T-helper 2 cell treated with Interferon-gamma antibody and Interleukin-4, amounts not matched to agents 100 ng/mL and 5 ng/mL, for 36 hours (primary cell): ENCODE measurements around the gene HAGH. TPM values are rescaled to one million over a fixed set of nuclear protein-coding genes. Genes with fewer than 3 reads are reported as not detected.

ENCODE experiments used
- intact Hi-C: fragments of 100-400 bp; cut with micrococcal nuclease; formaldehyde crosslinking; loops from one replicate; pipeline ENCODE4 v1.15.1; 2023
- total RNA-seq: library from RNA; stranded (reverse); gene quantifications from 2 replicates; pipeline ENCODE4 v1.2.3, GENCODE V29; 2022

Gene HAGH
- total RNA-seq, 1 donor from 2014 or later: 46.1 TPM

DNA sequence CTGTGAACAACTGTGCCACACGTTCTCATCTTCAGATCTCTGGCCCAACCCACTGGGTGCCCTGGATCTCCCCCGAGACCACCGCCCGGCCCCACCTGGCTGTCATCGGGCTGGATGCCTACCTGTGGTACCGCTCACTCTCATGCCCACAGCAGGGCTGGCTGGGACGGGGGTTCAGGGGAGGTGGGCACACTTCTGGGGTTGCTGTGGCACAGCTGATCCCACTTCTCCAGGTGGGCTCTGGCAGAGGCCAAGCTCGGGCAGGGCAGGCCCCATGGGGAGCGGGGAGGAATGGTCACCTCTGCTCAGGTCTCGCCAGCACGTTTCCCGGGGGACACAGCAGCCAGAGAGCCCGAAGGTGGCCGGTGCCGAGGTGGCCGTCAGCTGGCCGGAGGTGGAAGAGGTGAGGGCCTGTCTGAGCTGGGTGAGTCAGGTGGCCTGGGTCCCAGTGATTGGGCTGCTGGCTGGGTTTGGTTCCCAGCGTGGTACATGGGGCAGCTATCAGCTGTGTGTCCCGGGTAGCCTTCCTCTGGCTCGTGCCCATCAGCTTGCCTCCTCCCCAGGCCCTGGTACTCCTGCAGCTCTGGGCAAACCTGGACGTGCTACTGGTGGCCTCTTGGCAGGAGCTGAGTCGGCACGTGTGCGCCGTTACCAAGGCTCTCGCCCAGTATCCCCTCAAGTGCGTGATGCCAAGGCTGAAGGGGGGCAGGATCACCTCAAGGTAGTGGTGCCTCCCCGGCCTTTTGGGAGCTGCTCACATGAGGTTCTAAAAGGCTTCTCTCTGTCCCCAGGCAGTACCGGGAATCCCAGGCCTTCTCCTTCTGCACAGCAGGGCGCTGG, 51.4 kb downstream of the HAGH start:
- intact Hi-C loops: no loop called here

GRCh38 chr16:1774448-1774780, 52.2 kb downstream of the HAGH start:
- intact Hi-C loops: loop anchor here (5.0 kb wide), 2 partner anchors 67 to 183 kb away; partner anchors contain the start of genes MAPK8IP3 and NDUFB10

- intact Hi-C loops: loop anchor here (1.0 to 5.0 kb wide), 3 partner anchors 8 to 183 kb away; partner anchors contain the start of genes MAPK8IP3, NDUFB10, NUBP2 and SPSB3
These were observed 52.8 kb downstream of the HAGH start for GRCh38 chr16:1773703-1774447.

DNA sequence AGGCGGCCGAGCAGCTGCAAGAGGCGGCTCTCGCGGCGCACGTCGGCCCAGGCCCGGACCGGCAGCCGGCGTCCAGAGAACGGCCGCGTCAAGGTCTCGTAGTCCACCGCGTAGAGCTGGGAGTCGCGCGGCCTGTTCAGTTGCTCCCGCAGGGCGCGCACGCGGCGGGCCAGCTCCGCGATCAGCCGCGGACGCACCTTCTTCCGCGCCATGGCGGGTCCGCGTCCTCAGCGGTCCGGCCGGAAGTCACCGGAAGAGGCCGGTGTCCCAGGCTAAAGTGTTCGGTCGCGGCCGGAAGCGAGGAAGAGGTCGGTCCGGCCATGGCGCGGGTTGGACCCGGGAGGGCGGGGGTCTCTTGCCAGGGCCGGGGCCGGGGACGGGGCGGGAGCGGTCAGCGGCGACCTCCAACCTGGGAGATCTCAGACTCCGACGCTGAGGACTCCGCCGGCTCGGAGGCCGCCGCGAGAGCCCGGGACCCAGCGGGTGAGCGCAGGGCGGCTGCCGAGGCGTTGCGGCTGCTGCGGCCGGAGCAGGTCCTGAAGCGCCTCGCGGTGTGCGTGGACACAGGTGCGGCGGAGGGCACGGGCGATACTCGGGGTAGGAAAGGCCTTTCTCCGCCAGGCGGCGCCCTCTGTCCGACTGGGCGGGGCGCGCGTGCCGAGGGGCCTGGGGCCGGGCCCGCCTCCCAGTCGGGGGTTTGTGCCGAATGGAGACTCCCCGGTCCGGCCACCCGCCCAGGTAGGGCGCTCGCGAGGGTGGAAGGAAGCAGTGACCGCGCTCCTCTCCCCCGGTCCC, 53.5 kb downstream of the HAGH start, which contains the start of gene MRPS34:
TSS of gene MRPS34 (minus strand) at position 227 of the 795 bp plus-strand sequence. CDS start at position 212, 15 bp downstream.
- intact Hi-C loops: loop anchor here (1.0 to 5.0 kb wide), 4 partner anchors 9 to 353 kb away; partner anchors contain the start of genes MAPK8IP3, NDUFB10, NUBP2 and SPSB3

DNA sequence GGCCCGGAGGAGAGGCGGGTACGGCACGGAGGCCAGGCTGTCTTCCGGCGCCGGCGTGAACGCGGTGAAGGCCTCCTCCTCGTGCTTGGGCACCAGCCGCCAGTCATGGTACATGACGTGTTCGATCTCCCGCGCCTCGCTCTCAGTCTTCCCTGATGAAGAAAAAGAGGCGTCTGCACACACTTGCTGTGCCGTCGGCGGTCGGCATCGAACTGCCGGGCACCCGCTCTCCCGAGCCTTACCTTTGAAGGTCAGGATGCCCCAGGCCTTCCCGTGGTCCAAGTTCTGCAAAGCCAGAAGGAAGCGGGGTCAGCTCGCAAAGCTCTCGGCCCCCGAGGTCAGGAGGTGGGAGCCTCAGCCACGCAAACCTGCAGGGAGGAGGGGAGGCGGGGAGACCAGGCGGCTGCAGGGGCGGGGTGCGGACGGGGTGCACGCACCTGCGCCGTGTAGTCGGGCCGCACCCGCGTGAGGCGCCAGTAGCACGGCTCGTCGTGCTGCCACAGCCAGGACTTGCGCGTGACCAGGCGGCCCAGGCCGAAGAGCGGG, 54.2 kb downstream of the HAGH start, which contains the start of gene EME2:
TSS of gene EME2 (plus strand) at position 449 of the 546 bp plus-strand sequence. CDS start 418 bp downstream, outside the sequence.
- intact Hi-C loops: loop anchor here (1.0 to 5.0 kb wide), 3 partner anchors 65 to 352 kb away; partner anchors contain the start of genes MAPK8IP3, NDUFB10 and UQCC4

DNA sequence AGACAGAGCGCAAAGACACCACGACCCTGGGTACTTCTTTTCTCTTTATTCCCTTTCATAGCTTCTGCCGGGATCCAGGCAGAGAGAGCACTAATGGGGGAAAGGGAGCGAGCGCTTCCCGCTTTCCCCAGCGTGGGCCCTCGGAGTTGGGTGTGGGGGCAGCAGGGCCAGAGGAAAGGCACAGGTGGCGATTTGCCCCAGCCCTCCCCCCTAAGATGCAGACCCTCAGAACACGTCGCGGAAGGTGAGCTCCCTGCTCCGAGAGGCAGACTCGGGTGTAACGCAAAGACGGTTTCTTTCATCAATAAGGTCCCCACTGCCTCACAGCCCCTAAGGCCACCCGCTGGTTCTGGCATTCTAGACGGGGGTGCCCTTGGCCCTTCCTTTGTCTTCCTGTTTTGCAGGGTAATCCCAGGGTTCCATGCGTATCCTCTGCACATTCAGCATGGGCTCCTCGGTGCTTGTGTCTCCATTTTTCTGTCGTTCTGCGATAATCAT, 54.7 kb downstream of the HAGH start:
- intact Hi-C loops: loop anchor here (1.0 to 5.0 kb wide), 3 partner anchors 65 to 352 kb away; partner anchors contain the start of genes MAPK8IP3, NDUFB10 and UQCC4

- intact Hi-C loops: loop anchor here (5.0 kb wide), 2 partner anchors 64 to 186 kb away; partner anchors contain the start of genes MAPK8IP3 and NDUFB10
These were observed 55.3 kb downstream of the HAGH start, which contains the start of gene NME3 for GRCh38 chr16:1771188-1771863. NME3 (minus strand) TSS chr16:1771543; CDS start chr16:1771534, 9 bp downstream.

DNA sequence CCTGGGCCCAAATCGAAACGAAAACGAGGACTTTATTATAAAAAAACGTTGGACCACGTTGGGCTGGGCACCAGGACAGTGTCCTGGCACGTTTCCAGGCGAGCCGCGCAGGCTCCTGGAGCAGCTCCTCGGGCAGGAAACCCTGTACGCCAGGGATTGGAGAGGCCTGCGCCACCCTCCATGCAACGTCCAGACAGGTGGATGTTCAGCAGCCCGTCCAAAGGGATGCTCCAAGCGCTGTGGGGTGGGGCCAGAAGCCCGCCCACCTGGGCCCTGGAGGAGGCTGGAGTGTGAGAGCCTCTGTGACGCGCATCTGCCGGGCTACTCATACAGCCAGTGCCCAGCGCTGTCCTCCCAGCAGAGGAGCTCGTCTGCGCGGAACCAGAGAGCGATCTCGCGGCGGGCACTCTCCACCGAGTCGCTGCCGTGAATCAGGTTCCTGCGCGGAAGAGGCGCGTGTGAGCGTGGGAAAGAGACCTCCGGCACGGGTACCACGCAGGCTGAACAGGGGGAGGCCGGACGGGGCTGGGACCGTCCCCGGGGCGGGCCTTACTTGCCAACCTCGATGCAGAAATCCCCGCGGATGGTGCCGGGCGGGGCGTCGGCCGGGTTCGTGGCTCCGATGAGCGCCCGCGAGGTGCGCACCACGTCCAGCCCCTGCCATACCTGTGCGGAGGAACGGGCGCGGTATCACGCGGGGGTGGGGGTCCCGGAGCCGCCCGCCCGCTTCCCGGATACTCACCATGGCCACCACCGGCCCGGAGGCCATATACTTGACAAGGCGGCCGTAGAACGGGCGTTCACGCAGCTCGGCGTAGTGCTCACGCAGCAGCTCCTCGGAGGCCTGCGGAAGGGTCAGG, 56.1 kb downstream of the HAGH start:
- intact Hi-C loops: loop anchor here (5.0 kb wide), 2 partner anchors 63 to 187 kb away; partner anchors contain the start of genes MAPK8IP3 and NDUFB10

- intact Hi-C loops: loop anchor here (5.0 kb wide), 2 partner anchors 62 to 188 kb away; partner anchors contain the start of genes MAPK8IP3 and NDUFB10
These were observed 57.0 kb downstream of the HAGH start for GRCh38 chr16:1769402-1770300.

DNA sequence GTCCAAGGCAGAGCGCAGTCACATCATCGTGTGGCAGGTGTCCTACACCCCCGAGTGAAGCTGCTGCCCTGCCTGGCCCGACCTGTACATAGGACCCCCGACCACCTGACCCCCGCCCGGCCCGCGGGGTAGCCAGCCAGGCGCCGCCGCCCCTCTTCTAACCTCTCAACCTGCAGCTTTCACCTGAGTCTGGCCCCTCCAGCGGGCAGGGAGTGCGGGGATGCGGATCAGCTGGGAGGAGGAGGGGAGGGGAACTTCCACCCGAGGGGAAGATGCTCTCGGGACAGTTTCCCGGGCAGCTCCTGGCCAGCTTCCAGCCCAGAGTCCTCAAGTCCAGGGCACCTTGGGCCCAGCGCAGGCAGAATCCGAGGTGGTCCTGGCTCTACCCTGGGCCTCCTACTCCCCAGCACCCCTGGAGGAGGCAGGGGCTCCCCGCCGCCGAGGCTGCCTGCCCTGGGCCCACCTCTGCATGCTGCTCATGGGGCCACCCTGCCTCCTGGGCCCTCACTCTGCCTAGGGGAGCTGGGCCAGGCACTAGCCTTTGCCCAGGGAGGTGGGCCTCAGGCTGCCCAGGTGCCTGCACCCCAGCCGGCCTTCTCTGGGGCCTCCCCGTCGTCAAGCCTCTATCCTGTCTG, 57.7 kb downstream of the HAGH start:
- intact Hi-C loops: no loop called here

- intact Hi-C loops: no loop called here
These were observed 58.4 kb downstream of the HAGH start for GRCh38 chr16:1768061-1768766.

- intact Hi-C loops: no loop called here
These were observed 59.3 kb downstream of the HAGH start for GRCh38 chr16:1767116-1767994.

- intact Hi-C loops: no loop called here
These were observed 59.9 kb downstream of the HAGH start for GRCh38 chr16:1766701-1767100.

DNA sequence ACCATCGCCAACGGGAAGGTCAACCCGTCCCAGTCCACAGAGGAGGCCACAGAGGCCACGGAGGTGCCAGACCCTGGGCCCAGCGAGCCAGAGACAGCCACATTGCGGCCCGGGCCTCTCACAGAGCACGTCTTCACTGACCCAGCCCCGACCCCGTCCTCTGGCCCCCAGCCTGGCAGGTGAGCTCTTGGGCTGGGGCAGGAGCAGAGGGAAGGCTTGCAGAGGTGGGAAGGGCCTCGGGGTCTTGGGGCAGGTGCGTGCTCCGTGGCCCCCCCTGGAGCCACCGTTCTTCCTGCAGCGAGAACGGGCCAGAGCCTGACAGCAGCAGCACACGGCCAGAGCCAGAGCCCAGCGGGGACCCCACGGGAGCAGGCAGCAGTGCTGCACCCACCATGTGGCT, 60.4 kb downstream of the HAGH start:
- intact Hi-C loops: no loop called here

DNA sequence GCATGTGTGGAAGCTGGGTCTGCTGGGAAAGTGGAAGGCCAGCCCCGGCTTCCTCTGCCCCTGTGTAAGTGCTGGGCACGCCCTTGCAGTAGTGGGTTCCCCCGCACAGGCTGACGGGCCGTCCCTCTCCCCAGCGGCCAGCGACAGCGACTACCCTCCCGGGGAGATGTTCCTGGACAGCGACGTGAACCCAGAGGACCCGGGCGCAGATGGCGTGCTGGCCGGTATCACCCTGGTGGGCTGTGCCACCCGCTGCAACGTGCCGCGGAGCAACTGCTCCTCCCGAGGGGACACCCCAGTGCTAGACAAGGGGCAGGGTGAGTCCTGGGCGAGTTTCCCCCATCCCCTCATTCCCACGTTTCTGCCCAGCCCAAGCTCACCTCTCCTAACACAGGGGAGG, 60.8 kb downstream of the HAGH start:
- intact Hi-C loops: no loop called here
